GM18498 (cell line): ENCODE data around the gene CSPG4.
"Not testable (repeated sequence)": the region's sequence is repeated elsewhere in the genome, so short reads cannot be mapped to it uniquely, and the experiment has no call there.

Experiments
- ATAC-seq: cut with Tn5 transposase; IDR thresholded peaks from one replicate; pipeline ENCODE4 v1.9.1; 2021; ENCODE audit warnings: mild to moderate bottlenecking, moderate library complexity; ENCODE audit not compliant: unreplicated experiment

Gene CSPG4

GRCh38 chr15:75705854-75706681 lies 6.6 kb downstream of the CSPG4 start:
- ATAC-seq = no peak

GRCh38 chr15:75705375-75705774 lies 7.3 kb downstream of the CSPG4 start:
- not testable (repeated sequence) for ATAC-seq

- no peak for ATAC-seq
Observed at GRCh38 chr15:75704618-75705017, 8.0 kb downstream of the CSPG4 start.

GRCh38 chr15:75704263-75704615 lies 8.4 kb downstream of the CSPG4 start:
- no peak for ATAC-seq

- ATAC-seq = not testable (repeated sequence)
Observed at GRCh38 chr15:75703440-75704262, 9.0 kb downstream of the CSPG4 start.

GRCh38 chr15:75702436-75702835 lies 10.2 kb downstream of the CSPG4 start:
- ATAC-seq = no peak

GRCh38 chr15:75701071-75702003 lies 11.3 kb downstream of the CSPG4 start:
- not testable (repeated sequence) for ATAC-seq

- ATAC-seq = peak; percentile 50
Observed at GRCh38 chr15:75699961-75700874, 12.4 kb downstream of the CSPG4 start.

GRCh38 chr15:75699517-75699916 lies 13.1 kb downstream of the CSPG4 start:
- not testable (repeated sequence) for ATAC-seq

- not testable (repeated sequence) for ATAC-seq
Observed at GRCh38 chr15:75697974-75698747, 14.5 kb downstream of the CSPG4 start.

- ATAC-seq = no peak
Observed at GRCh38 chr15:75697523-75697922, 15.1 kb downstream of the CSPG4 start.

- no peak for ATAC-seq
Observed at GRCh38 chr15:75696854-75697259, 15.8 kb downstream of the CSPG4 start.

- no peak for ATAC-seq
Observed at GRCh38 chr15:75696311-75696720, 16.3 kb downstream of the CSPG4 start.

- no peak for ATAC-seq
Observed at GRCh38 chr15:75695634-75696310, 16.9 kb downstream of the CSPG4 start.

- no peak for ATAC-seq
Observed at GRCh38 chr15:75695220-75695619, 17.4 kb downstream of the CSPG4 start.

GRCh38 chr15:75694241-75695182 lies 18.1 kb downstream of the CSPG4 start:
- no peak for ATAC-seq

- ATAC-seq = no peak
Observed at GRCh38 chr15:75693501-75694240, 19.0 kb downstream of the CSPG4 start.
